ENCODE measurements around the gene PDIA5.

GRCh38 chr3:123046262-123047061, 20.4 kb upstream of the PDIA5 start:
- TF ChIP-seq EZH2 (IDR thresholded peaks at IDR 0.05) (no peak), POLR2AphosphoS5 (IDR thresholded peaks at IDR 0.05; ENCODE audit: borderline replicate concordance, low read depth, low read length) (no peak), FOXP2 (optimal IDR thresholded peaks at IDR 0.05; ENCODE audit: control extremely low read depth, extremely low read length, insufficient read depth) (no peak)

All from SK-N-MC (cell line).